OCI-LY7 (cell line): ENCODE results near the gene SDC3. TPM values are rescaled to one million over a fixed set of nuclear protein-coding genes. Genes with fewer than 3 reads are reported as not detected.

ENCODE experiments used
- BruUV-seq: library from RNA; stranded (reverse); fragments of 400-500 nt; replicated peaks from 2 replicates; lab custom pipeline; 2021; lab: Mats Ljungman, UMichigan
- CTCF ChIA-PET: fragments of 300-600 bp; sonication (Branson Sonifier 250); formaldehyde crosslinking; loops from one replicate; lab custom pipeline; 2022; ENCODE audit warnings: antibody characterized with exemption; ENCODE audit not compliant: unreplicated experiment; lab: Charles Lee
- POLR2A ChIA-PET: fragments of 300-600 bp; sonication (Branson Sonifier 250); formaldehyde crosslinking; loops from one replicate; lab custom pipeline; 2022; ENCODE audit warnings: antibody characterized with exemption; lab: Charles Lee
- DNase-seq: peaks from one replicate; pipeline ENCODE4 v3.0.0-alpha.2; 2015; ENCODE audit warnings: low spot score
- H2AFZ ChIP-seq: fragments of 200-600 bp; sonication (generic), shearing (Covaris generic); 2 replicates; pipeline ENCODE4 v1.6.1; 2014; ENCODE audit warnings: mild to moderate bottlenecking, antibody characterized with exemption, low read length, moderate library complexity
- H3K27ac ChIP-seq: fragments of 200-600 bp; sonication (generic); 2 replicates; pipeline ENCODE4 v1.5.1; 2014; ENCODE audit warnings: mixed run types, low read depth, mild to moderate bottlenecking, moderate library complexity, low read length, inconsistent platforms; ENCODE audit not compliant: poor library complexity, severe bottlenecking
- H3K36me3 ChIP-seq: fragments of 200-600 bp; sonication (generic); 2 replicates; pipeline ENCODE4 v1.6.1; 2014; ENCODE audit warnings: mild to moderate bottlenecking, antibody characterized with exemption, low read length, moderate library complexity, mixed read lengths; ENCODE audit not compliant: insufficient read depth
- H3K4me1 ChIP-seq: fragments of 200-600 bp; sonication (generic); 2 replicates; pipeline ENCODE4 v1.5.1; 2014; ENCODE audit warnings: mild to moderate bottlenecking, low read length; ENCODE audit not compliant: insufficient read depth, poor library complexity, severe bottlenecking
- H3K4me2 ChIP-seq: fragments of 200-600 bp; sonication (generic); 2 replicates; pipeline ENCODE4 v1.6.1; 2014; ENCODE audit warnings: mild to moderate bottlenecking, low read length
- H3K4me3 ChIP-seq: fragments of 200-600 bp; sonication (generic); 2 replicates; pipeline ENCODE4 v1.5.1; 2014; ENCODE audit warnings: mild to moderate bottlenecking, low read depth, low read length; ENCODE audit not compliant: poor library complexity, severe bottlenecking
- H3K79me2 ChIP-seq: fragments of 200-600 bp; sonication (generic); 2 replicates; pipeline ENCODE4 v1.6.1; 2016; ENCODE audit warnings: low read depth, mild to moderate bottlenecking, low read length, moderate library complexity, mixed read lengths; ENCODE audit not compliant: insufficient read depth
- H3K9me2 ChIP-seq: fragments of 200-600 bp; sonication (generic); 2 replicates; pipeline ENCODE4 v1.6.1; 2016; ENCODE audit warnings: mild to moderate bottlenecking, low read length, mixed read lengths; ENCODE audit not compliant: insufficient read depth
- H3K9me3 ChIP-seq: fragments of 200-600 bp; sonication (generic); 2 replicates; pipeline ENCODE4 v1.6.1; 2014; ENCODE audit warnings: mild to moderate bottlenecking, mixed run types, low read length, mixed read lengths
- H4K20me1 ChIP-seq: fragments of 200-600 bp; sonication (generic); 2 replicates; pipeline ENCODE4 v1.6.1; 2014; ENCODE audit warnings: mild to moderate bottlenecking, antibody characterized with exemption, low read length, moderate library complexity, mixed read lengths; ENCODE audit not compliant: insufficient read depth
- EZH2phosphoT487 ChIP-seq: fragments of 200-600 bp; sonication (generic); IDR thresholded peaks from 2 replicates; pipeline ENCODE4 v1.6.1; 2018; ENCODE audit warnings: low read depth, borderline replicate concordance, mild to moderate bottlenecking, mixed run types, antibody characterized with exemption, low read length, moderate library complexity, mixed read lengths
- intact Hi-C: fragments of 100-400 bp; cut with micrococcal nuclease; formaldehyde crosslinking; loops from one replicate; pipeline ENCODE4 v1.10.0; 2022; ENCODE audit not compliant: unreplicated experiment
- total RNA-seq, 2 experiments: library from RNA; depleted of rRNA in 1 of 2; stranded (reverse); fragments of >200 nt in 1 of 2; shearing (Covaris generic) in 1 of 2; gene quantifications; 2 replicates each; pipeline ENCODE4 v1.2.3, GENCODE V29; 2014 to 2022
- TF ChIP-seq, protein P1 (sequence below): fragments of 200-600 bp; sonication (generic); conservative IDR thresholded peaks from 2 replicates; pipeline ENCODE4 v1.5.1; 2014; ENCODE audit warnings: mild to moderate bottlenecking, antibody characterized with exemption, low read length, moderate library complexity, mixed read lengths

Gene SDC3
- total RNA-seq, 2 experiments from 2014 or later, result not detected

DNA sequence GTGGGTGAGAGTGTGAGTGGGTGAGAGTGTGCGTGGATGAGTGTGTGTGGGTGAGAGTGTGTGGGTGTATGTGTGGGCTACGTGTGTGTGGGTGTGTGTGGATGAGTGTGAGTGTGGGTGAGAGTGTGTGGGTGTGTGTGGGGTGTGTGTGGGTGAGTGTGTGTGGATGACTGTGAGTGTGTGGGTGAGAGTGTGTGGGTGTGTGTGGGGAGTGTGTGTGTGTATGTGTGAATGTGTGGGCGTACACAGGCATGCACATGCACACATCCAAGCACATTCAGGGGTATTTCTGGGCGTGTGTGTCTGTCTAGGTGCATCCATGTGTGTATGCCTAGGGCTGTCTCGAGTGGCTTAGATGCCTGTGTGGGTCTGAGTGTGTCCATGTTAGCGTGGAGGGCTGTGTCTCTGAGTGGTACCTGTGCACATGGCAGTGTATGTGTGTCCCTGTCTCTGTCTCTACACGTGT lies 14.0 kb downstream of the SDC3 start:
- Histone ChIP-seq H3K27ac (no peak overlapping the region), H3K9me2 (no peaks in the 10 kb centered on the region), H3K4me1 (no peaks in the 10 kb centered on the region), H3K4me3 (no peak overlapping the region), H3K79me2 (no peaks in the 10 kb centered on the region), H3K4me2 (no peak overlapping the region), H2AFZ (no peak overlapping the region), H3K9me3 (no peaks in the 10 kb centered on the region), H4K20me1 (no peaks in the 10 kb centered on the region), H3K36me3 (no peaks in the 10 kb centered on the region)
- BruUV-seq, result no TSS peak
- ChIA-PET CTCF (no interaction called here), POLR2A (no interaction called here)
- intact Hi-C loops, result no loop called here
- DNase-seq, result no peak
- TF ChIP-seq, protein P1, sequence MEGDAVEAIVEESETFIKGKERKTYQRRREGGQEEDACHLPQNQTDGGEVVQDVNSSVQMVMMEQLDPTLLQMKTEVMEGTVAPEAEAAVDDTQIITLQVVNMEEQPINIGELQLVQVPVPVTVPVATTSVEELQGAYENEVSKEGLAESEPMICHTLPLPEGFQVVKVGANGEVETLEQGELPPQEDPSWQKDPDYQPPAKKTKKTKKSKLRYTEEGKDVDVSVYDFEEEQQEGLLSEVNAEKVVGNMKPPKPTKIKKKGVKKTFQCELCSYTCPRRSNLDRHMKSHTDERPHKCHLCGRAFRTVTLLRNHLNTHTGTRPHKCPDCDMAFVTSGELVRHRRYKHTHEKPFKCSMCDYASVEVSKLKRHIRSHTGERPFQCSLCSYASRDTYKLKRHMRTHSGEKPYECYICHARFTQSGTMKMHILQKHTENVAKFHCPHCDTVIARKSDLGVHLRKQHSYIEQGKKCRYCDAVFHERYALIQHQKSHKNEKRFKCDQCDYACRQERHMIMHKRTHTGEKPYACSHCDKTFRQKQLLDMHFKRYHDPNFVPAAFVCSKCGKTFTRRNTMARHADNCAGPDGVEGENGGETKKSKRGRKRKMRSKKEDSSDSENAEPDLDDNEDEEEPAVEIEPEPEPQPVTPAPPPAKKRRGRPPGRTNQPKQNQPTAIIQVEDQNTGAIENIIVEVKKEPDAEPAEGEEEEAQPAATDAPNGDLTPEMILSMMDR, result no peak
- no peak for TF ChIP-seq EZH2phosphoT487

GRCh38 chr1:30893776-30894507 lies 14.6 kb downstream of the SDC3 start:
- no peaks in the 10 kb centered on the region for H3K36me3 ChIP-seq
- intact Hi-C loops, result no loop called here
- no peaks in the 10 kb centered on the region for H4K20me1 ChIP-seq
- no peak for DNase-seq
- H3K4me3 ChIP-seq, result no peak overlapping the region
- no peaks in the 10 kb centered on the region for H3K79me2 ChIP-seq
- no peaks in the 10 kb centered on the region for H3K9me2 ChIP-seq
- no peaks in the 10 kb centered on the region for H3K9me3 ChIP-seq
- POLR2A ChIA-PET, result no interaction called here
- H3K27ac ChIP-seq, result no peak overlapping the region
- H3K4me1 ChIP-seq, result no peaks in the 10 kb centered on the region
- TF ChIP-seq EZH2phosphoT487, result no peak
- TF ChIP-seq, protein P1, result no peak
- CTCF ChIA-PET, result no interaction called here
- no peak overlapping the region for H3K4me2 ChIP-seq
- no peak overlapping the region for H2AFZ ChIP-seq
- BruUV-seq, result no TSS peak

GRCh38 chr1:30892671-30893073 lies 15.9 kb downstream of the SDC3 start:
- POLR2A ChIA-PET, result no interaction called here
- no TSS peak for BruUV-seq
- H3K4me2 ChIP-seq, result no peak overlapping the region

More at GRCh38 chr1:30892671-30893073, 15.9 kb downstream of the SDC3 start:
- no peaks in the 10 kb centered on the region for H3K4me1 ChIP-seq
- TF ChIP-seq, protein P1, result no peak
- no peak for TF ChIP-seq EZH2phosphoT487
- no peaks in the 10 kb centered on the region for H3K79me2 ChIP-seq
- no peaks in the 10 kb centered on the region for H3K9me3 ChIP-seq
- no peak overlapping the region for H2AFZ ChIP-seq
- no peak overlapping the region for H3K27ac ChIP-seq
- H3K36me3 ChIP-seq, result no peaks in the 10 kb centered on the region
- H3K4me3 ChIP-seq, result no peak overlapping the region
- intact Hi-C loops, result no loop called here
- DNase-seq, result no peak
- H4K20me1 ChIP-seq, result no peaks in the 10 kb centered on the region
- H3K9me2 ChIP-seq, result no peaks in the 10 kb centered on the region
- CTCF ChIA-PET, result no interaction called here
